Endothelial cell of umbilical vein (primary cell): Measurements from ENCODE around the gene KTN1. TPM values are rescaled to one million over a fixed set of nuclear protein-coding genes. Genes with fewer than 3 reads are reported as not detected.

Experiments
- BruUV-seq: library from RNA; stranded (reverse); fragments of 400-500 nt; replicated peaks from 2 replicates; lab custom pipeline; 2021; lab: Mats Ljungman, UMichigan
- CTCF ChIA-PET: fragments of 300-600, 350-600 bp; sonication (Branson Sonifier 250); formaldehyde crosslinking; loops from one replicate; lab custom pipeline; 2021; ENCODE audit warnings: antibody characterized with exemption, inconsistent platforms; lab: Charles Lee
- POLR2A ChIA-PET: fragments of 300-600, 350-600 bp; sonication (Branson Sonifier 250); formaldehyde crosslinking; loops from one replicate; lab custom pipeline; 2021; ENCODE audit warnings: antibody characterized with exemption, inconsistent platforms; lab: Charles Lee
- DNase-seq: peaks from one replicate; pipeline ENCODE4 v3.0.0-alpha.2; 2011; ENCODE audit warnings: low read depth, low spot score
- FAIRE-seq: peaks from 2 replicates; lab custom pipeline; 2011; peaks lifted over from hg19 to GRCh38; lab: Jason Lieb, UNC
- H2AFZ ChIP-seq: 2 replicates; pipeline ENCODE4 v1.6.0; 2012; ENCODE audit warnings: low read depth, low read length, control low read depth, inconsistent platforms
- H3K27ac ChIP-seq: 2 replicates; pipeline ENCODE4 v1.5.1; 2011; ENCODE audit warnings: low read depth, mild to moderate bottlenecking, control low read depth, low read length, moderate library complexity; ENCODE audit not compliant: insufficient read depth
- H3K27me3 ChIP-seq, 2 experiments: 2 replicates each; pipeline versions ENCODE4 v1.6.0 to v1.6.1; 2011; ENCODE audit warnings: low read length in 2 of 2, mixed read lengths in 1 of 2; ENCODE audit not compliant: control insufficient read depth in 2 of 2, insufficient read depth in 2 of 2
- H3K36me3 ChIP-seq, 2 experiments: 2 replicates in 1 of 2; 3 replicates in 1 of 2; pipeline ENCODE4 v1.5.1; 2011; ENCODE audit warnings: low read length in 2 of 2, mild to moderate bottlenecking in 1 of 2, moderate library complexity in 1 of 2; ENCODE audit not compliant: control insufficient read depth in 2 of 2, insufficient read depth in 2 of 2; ENCODE audit errors: extremely low read depth in 1 of 2
- H3K4me1 ChIP-seq: 3 replicates; pipeline ENCODE4 v1.5.1; 2011; ENCODE audit warnings: mild to moderate bottlenecking, low read length; ENCODE audit not compliant: control insufficient read depth, insufficient read depth; ENCODE audit errors: extremely low read depth
- H3K4me2 ChIP-seq: 2 replicates; pipeline ENCODE4 v1.6.1; 2011; ENCODE audit warnings: low read length, control low read depth, mixed read lengths; ENCODE audit not compliant: insufficient read depth
- H3K4me3 ChIP-seq, 3 experiments: fragments of 200-600 bp in 1 of 3; sonication (generic), shearing (Covaris generic) in 1 of 3; replicated peaks in 1 of 3; 2 replicates each; pipeline ENCODE4 v1.5.1; 2011 to 2016; ENCODE audit warnings: control low read depth in 3 of 3, low read length in 3 of 3, mild to moderate bottlenecking in 2 of 3, inconsistent platforms in 1 of 3, low read depth in 1 of 3, moderate library complexity in 1 of 3; ENCODE audit not compliant: insufficient read depth in 1 of 3
- H3K79me2 ChIP-seq: 2 replicates; pipeline ENCODE4 v1.6.0; 2012; ENCODE audit warnings: low read length, inconsistent platforms; ENCODE audit not compliant: control insufficient read depth, insufficient read depth
- H3K9ac ChIP-seq: replicated peaks from 2 replicates; pipeline ENCODE3; 2011; ENCODE audit warnings: low read length, control low read depth; ENCODE audit not compliant: insufficient read depth; ENCODE audit errors: extremely low read depth
- H3K9me1 ChIP-seq: replicated peaks from 3 replicates; pipeline ENCODE4 v1.6.0; 2011; ENCODE audit warnings: mild to moderate bottlenecking, low read length; ENCODE audit not compliant: control insufficient read depth, insufficient read depth; ENCODE audit errors: extremely low read depth
- H3K9me3 ChIP-seq: replicated peaks from 2 replicates; pipeline ENCODE4 v1.5.1; 2012; ENCODE audit warnings: low read length, inconsistent platforms; ENCODE audit not compliant: control insufficient read depth, insufficient read depth
- H4K20me1 ChIP-seq: replicated peaks from 2 replicates; pipeline ENCODE3; 2011; ENCODE audit warnings: mild to moderate bottlenecking, low read length; ENCODE audit not compliant: control insufficient read depth, insufficient read depth; ENCODE audit errors: extremely low read depth
- CTCF ChIP-seq, 2 donors: IDR thresholded peaks; 1 replicate in 1 of 2; 2 replicates in 1 of 2; pipeline ENCODE4 v1.5.1; 2011; ENCODE audit warnings: low read length in 2 of 2, mild to moderate bottlenecking in 2 of 2, moderate library complexity in 2 of 2, control low read depth in 1 of 2, inconsistent platforms in 1 of 2, low read depth in 1 of 2; ENCODE audit not compliant: insufficient read depth in 1 of 2; ENCODE audit errors: extremely low read depth in 1 of 2
- EZH2 ChIP-seq: IDR thresholded peaks from 2 replicates; pipeline ENCODE4 v1.6.1; 2012; ENCODE audit warnings: borderline replicate concordance, low read depth, mild to moderate bottlenecking, moderate library complexity, low read length, inconsistent platforms; ENCODE audit not compliant: severe bottlenecking
- FOS ChIP-seq: IDR thresholded peaks from 2 replicates; pipeline ENCODE4 v1.6.1; 2011; ENCODE audit warnings: mild to moderate bottlenecking, low read length, moderate library complexity, borderline replicate concordance; ENCODE audit not compliant: insufficient read depth
- GATA2 ChIP-seq: IDR thresholded peaks from 2 replicates; pipeline ENCODE4 v1.7.0; 2011; ENCODE audit warnings: low read depth, mild to moderate bottlenecking, moderate library complexity, mixed read lengths, low read length; ENCODE audit not compliant: insufficient read length, insufficient read depth
- JUN ChIP-seq: IDR thresholded peaks from 2 replicates; pipeline ENCODE4 v1.6.1; 2011; ENCODE audit warnings: borderline replicate concordance, low read depth; ENCODE audit not compliant: insufficient read length, insufficient read depth
- MYC ChIP-seq: IDR thresholded peaks from one replicate; pipeline ENCODE4 v1.6.1; 2011; ENCODE audit warnings: mild to moderate bottlenecking, low read depth, low read length
- POLR2A ChIP-seq: IDR thresholded peaks from 2 replicates; pipeline ENCODE4 v1.6.1; 2012; ENCODE audit warnings: low read depth, mild to moderate bottlenecking, control low read depth, low read length
- POLR2AphosphoS5 ChIP-seq: IDR thresholded peaks from 2 replicates; pipeline ENCODE4 v1.6.1; 2012; ENCODE audit warnings: low read depth, mild to moderate bottlenecking, control low read depth, low read length, moderate library complexity; ENCODE audit not compliant: insufficient read depth
- dilution Hi-C: fragments of 300-500 bp; cut with MboI; formaldehyde crosslinking; loops from one replicate; pipeline ENCODE4 v1.15.0; 2019; ENCODE audit warnings: low sequenced_read_pairs; ENCODE audit not compliant: extremely low pct_ligation_motif_present
- intact Hi-C: fragments of 100-400 bp; cut with micrococcal nuclease; formaldehyde crosslinking; loops from one replicate; pipeline ENCODE4 v1.10.0; 2022
- polyA plus RNA-seq, 4 experiments: library from polyadenylated mRNA; depleted of rRNA in 3 of 4; stranded (reverse) in 3 of 4; unstranded in 1 of 4; fragments of >200 nt; gene quantifications; 2 replicates each; pipeline versions ENCODE4 v1.2.1 to v1.2.3, GENCODE V29; 2011 to 2012; ENCODE audit warnings: missing spikeins in 1 of 4
- total RNA-seq: library from RNA; stranded (reverse); gene quantifications from 2 replicates; pipeline ENCODE4 v1.2.3, GENCODE V29; 2021
- TF ChIP-seq, protein P1 (sequence below): IDR thresholded peaks from 2 replicates; pipeline ENCODE4 v1.6.1; 2011; ENCODE audit not compliant: insufficient read depth, insufficient read length

Gene KTN1
- total and polyA plus RNA-seq, 2 donors (not counting 3 experiments of a cell fraction or from before 2014, with no cell fraction given), result 33.2 to 148 TPM

- Histone ChIP-seq H3K9me3 (no peaks in the 10 kb centered on the region), H3K27me3 (no peaks in the 10 kb centered on the region), H3K4me1 (peaks cover 39% of the 10 kb centered on the region), H3K79me2 (peaks cover 67% of the 10 kb centered on the region), H3K36me3 (no peaks in the 10 kb centered on the region), H2AFZ (no peak overlapping the region), H3K4me3 (no peak overlapping the region), H3K27ac (no peak overlapping the region), H3K9ac (no peak overlapping the region), H4K20me1 (no peaks in the 10 kb centered on the region), H3K9me1 (no peaks in the 10 kb centered on the region), H3K4me2 (peak overlapping the region; percentile 57)
- BruUV-seq, result no TSS peak
- ChIA-PET CTCF (interaction anchor here (0.8 to 1.3 kb wide), 4 partner anchors 19 to 171 kb away, joined by 3 to 4 read pairs (median 3); partner anchors contain the start of gene TBPL2), POLR2A (no interaction called here)
- intact Hi-C loops (no loop called here), dilution Hi-C loops (no loop called here)
- FAIRE-seq (peak; percentile 4), DNase-seq (peak; percentile 49)
- TF ChIP-seq JUN (peak; percentile 37), EZH2 (no peak)
Measured at GRCh38 chr14:55609681-55610080, 29.7 kb downstream of the KTN1 start.

DNA sequence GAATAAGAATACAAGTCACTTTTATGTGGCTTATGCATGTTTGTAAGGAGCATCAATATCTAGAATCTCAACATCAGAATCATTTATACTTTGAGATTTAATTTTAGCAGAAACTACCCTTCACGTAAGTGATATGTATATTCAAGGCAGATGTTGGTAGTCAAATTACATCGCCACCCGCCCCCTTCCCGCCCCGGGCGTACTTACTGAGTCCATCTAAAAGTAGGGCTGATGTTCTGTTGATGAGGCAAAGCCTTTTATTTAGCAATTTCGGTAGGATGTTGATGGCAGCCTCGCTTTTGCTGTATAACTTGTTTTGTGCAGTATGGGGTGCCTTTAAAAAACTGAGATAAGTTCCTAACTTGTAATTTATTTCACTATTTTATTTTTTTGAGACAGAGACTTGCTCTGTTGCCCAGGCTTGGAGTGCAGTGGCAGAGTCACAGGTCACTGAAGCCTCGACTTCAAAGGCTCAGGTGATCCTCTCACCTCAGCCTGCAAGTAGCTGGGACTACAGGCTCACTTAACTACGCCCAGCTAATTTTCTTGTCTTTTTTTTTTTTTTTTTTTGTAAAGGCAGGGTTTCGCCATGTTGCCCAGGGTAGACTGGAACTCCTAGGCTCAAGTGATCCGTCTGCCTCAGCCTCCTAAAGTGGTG, 30.8 kb downstream of the KTN1 start:
- no TSS peak for BruUV-seq
- peaks cover 61% of the 10 kb centered on the region for H3K79me2 ChIP-seq
- CTCF ChIA-PET, result no interaction called here
- dilution Hi-C loops, result no loop called here
- DNase-seq, result no peak
- POLR2A ChIA-PET, result no interaction called here
- H3K27me3 ChIP-seq, result no peaks in the 10 kb centered on the region
- H3K36me3 ChIP-seq, result peaks cover 0 to 2% of the 10 kb centered on the region in 2 experiments
- no peak overlapping the region for H3K9ac ChIP-seq
- no peak overlapping the region for H3K27ac ChIP-seq
- TF ChIP-seq FOS (no peak), MYC (no peak), POLR2A (no peak), POLR2AphosphoS5 (no peak), EZH2 (no peak), JUN (no peak), GATA2 (no peak), CTCF (IDR thresholded peaks at IDR 0.05; ENCODE audit: extremely low read depth in 1 of 2, insufficient read depth in 1 of 2, low read depth in 1 of 2, low read length in 2 of 2) (no peak)
- TF ChIP-seq, protein P1, sequence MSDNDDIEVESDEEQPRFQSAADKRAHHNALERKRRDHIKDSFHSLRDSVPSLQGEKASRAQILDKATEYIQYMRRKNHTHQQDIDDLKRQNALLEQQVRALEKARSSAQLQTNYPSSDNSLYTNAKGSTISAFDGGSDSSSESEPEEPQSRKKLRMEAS, result no peak
- peak; percentile 24 for FAIRE-seq
- peaks cover 32% of the 10 kb centered on the region for H3K4me1 ChIP-seq
- H4K20me1 ChIP-seq, result no peaks in the 10 kb centered on the region
- H3K9me1 ChIP-seq, result no peaks in the 10 kb centered on the region
- intact Hi-C loops, result no loop called here
- H3K4me3 ChIP-seq, result no peak overlapping the region
- H3K4me2 ChIP-seq, result no peak overlapping the region
- no peaks in the 10 kb centered on the region for H3K9me3 ChIP-seq
- H2AFZ ChIP-seq, result no peak overlapping the region
